Esophagus squamous epithelium (tissue), 5 donors: Measurements from ENCODE around the gene DOP1B. TPM values are rescaled to one million over a fixed set of nuclear protein-coding genes. Genes with fewer than 3 reads are reported as not detected.

Experiments used
- DNase-seq: peaks from one replicate; lab custom pipeline; 2025; lab: John Stamatoyannopoulos, UW
- H3K27ac ChIP-seq, 4 donors: fragments of 200-600 bp; sonication (generic); one replicate each; pipeline ENCODE4 v1.5.1; 2016 to 2019; ENCODE audit warnings: mild to moderate bottlenecking in 1 of 4
- H3K27me3 ChIP-seq, 4 donors: fragments of 200-600 bp; sonication (generic); 1 replicate in 3 of 4; 2 replicates in 1 of 4; pipeline versions ENCODE4 v1.5.1 to v1.6.0; 2017 to 2021; ENCODE audit warnings: antibody characterized with exemption in 1 of 4
- H3K36me3 ChIP-seq, 3 donors: fragments of 200-600 bp; sonication (generic); one replicate each; pipeline ENCODE4 v1.5.1; 2016 to 2019
- H3K4me1 ChIP-seq, 3 donors: fragments of 200-600 bp; sonication (generic); one replicate each; pipeline ENCODE4 v1.5.1; 2017 to 2019
- H3K4me3 ChIP-seq, 4 donors: fragments of 200-600 bp; sonication (generic); 1 replicate in 3 of 4; 2 replicates in 1 of 4; pipeline ENCODE4 v1.5.1; 2016 to 2019; ENCODE audit warnings: mild to moderate bottlenecking in 2 of 4, moderate library complexity in 1 of 4
- H3K9me3 ChIP-seq, 3 donors: fragments of 200-600 bp; sonication (generic); one replicate each; pipeline ENCODE4 v1.5.1; 2016 to 2019
- POLR2A ChIP-seq, 4 donors: fragments of 450-650 bp; IDR thresholded peaks; one replicate each; pipeline ENCODE4 v1.6.1; 2017; ENCODE audit warnings: antibody characterized with exemption in 4 of 4, mild to moderate bottlenecking in 4 of 4, moderate library complexity in 3 of 4
- WGBS, 2 donors: methylation state at CpG; one replicate each; pipeline ENCODE4 v1.1.5; 2018; 5-methylcytosine and 5-hydroxymethylcytosine counted together
- intact Hi-C: fragments of 100-400 bp; cut with DNase I; formaldehyde crosslinking; loops from one replicate; pipeline ENCODE4 v1.15.0; 2022
- total RNA-seq, 4 donors: library from RNA; depleted of rRNA; stranded (reverse); fragments of >200 nt; gene quantifications; one replicate each; pipeline ENCODE4 v1.1.0, GENCODE V29; 2016
- TF ChIP-seq, protein P1 (sequence below), 6 experiments: fragments of 450-650 bp in 4 of 6; fragments of 200-600 bp in 2 of 6; sonication (generic) in 2 of 6; IDR thresholded peaks; one replicate each; pipeline ENCODE4 v1.5.1; 2016 to 2019; ENCODE audit warnings: antibody characterized with exemption in 6 of 6, mild to moderate bottlenecking in 4 of 6, moderate library complexity in 4 of 6
- donor health status: DM: yes; HTN: yes; CAD: no.

The DOP1B gene
- total RNA-seq, 4 donors from 2014 or later, result 18.5 to 36.7 (median 26.2) TPM

DNA sequence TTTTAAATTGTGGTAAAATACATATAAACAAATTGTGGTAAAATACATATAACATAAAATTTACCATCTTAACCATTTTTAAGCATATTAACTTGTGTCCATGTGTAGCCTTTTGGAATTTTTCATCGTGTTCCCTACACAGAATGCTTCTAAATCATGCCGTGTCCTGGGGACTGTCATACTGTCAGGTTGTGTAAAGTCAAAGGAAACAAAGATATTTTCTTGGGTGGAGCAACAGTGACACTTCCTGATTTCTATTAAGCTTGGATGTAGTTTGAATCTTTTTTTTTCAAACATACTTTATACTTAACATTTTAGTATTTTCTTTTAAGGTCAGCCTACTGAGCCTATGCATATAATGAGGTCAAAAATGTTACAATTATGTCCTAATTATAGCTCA lies 32.3 kb downstream of the DOP1B start:
- TF ChIP-seq POLR2A (IDR thresholded peaks at IDR 0.05), result no peak
- TF ChIP-seq, protein P1, sequence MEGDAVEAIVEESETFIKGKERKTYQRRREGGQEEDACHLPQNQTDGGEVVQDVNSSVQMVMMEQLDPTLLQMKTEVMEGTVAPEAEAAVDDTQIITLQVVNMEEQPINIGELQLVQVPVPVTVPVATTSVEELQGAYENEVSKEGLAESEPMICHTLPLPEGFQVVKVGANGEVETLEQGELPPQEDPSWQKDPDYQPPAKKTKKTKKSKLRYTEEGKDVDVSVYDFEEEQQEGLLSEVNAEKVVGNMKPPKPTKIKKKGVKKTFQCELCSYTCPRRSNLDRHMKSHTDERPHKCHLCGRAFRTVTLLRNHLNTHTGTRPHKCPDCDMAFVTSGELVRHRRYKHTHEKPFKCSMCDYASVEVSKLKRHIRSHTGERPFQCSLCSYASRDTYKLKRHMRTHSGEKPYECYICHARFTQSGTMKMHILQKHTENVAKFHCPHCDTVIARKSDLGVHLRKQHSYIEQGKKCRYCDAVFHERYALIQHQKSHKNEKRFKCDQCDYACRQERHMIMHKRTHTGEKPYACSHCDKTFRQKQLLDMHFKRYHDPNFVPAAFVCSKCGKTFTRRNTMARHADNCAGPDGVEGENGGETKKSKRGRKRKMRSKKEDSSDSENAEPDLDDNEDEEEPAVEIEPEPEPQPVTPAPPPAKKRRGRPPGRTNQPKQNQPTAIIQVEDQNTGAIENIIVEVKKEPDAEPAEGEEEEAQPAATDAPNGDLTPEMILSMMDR (IDR thresholded peaks at IDR 0.05), result no peak
- H3K27me3 ChIP-seq, result no peaks in the 10 kb centered on the region
- DNase-seq, result no peak
- H3K9me3 ChIP-seq, result no peaks in the 10 kb centered on the region
- H3K4me3 ChIP-seq, result no peak overlapping the region
- peaks cover 22 to 84% (median 23%) of the 10 kb centered on the region in 3 donors for H3K4me1 ChIP-seq
- intact Hi-C loops, result no loop called here
- H3K27ac ChIP-seq, result peak overlapping the region in 3 of 4 donors; percentile 62 to 84 (median 80)
- H3K36me3 ChIP-seq, result peaks cover 0 to 24% (median 0%) of the 10 kb centered on the region in 3 donors
- 34 to 36% methylated on average over 2 of the region's 2 CpGs for WGBS, 2 donors

DNA sequence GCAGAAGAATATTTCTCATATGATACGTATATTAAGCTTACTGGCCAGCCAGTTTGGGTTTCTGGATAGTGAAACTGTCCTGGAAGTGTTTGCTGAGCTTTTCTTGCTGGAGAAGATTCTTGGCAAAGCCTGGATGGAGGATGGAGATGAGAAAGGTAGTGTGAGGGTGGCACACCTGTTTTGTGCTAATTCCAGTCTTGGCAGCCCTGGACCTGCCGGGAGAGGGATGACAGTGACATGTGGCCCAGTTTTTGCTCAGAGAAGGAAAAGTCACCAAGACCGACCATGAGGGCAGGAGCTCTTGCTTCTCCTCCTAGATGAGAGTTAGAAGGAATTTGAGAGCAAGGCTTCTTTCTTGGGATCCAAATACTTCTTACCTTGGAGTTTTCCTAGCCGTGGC lies 34.1 kb downstream of the DOP1B start:
- H3K4me3 ChIP-seq, result no peak overlapping the region
- TF ChIP-seq POLR2A (IDR thresholded peaks at IDR 0.05), result no peak
- TF ChIP-seq, protein P1 (IDR thresholded peaks at IDR 0.05), result no peak
- no peaks in the 10 kb centered on the region for H3K27me3 ChIP-seq
- no peaks in the 10 kb centered on the region for H3K9me3 ChIP-seq
- WGBS, 2 donors, result 75 to 88% methylated on average over 2 to 4 of the region's 4 CpGs
- intact Hi-C loops, result no loop called here
- H3K4me1 ChIP-seq, result peaks cover 22 to 96% (median 32%) of the 10 kb centered on the region in 3 donors
- H3K27ac ChIP-seq, result peak overlapping the region; percentile 2 to 84 (median 71)
- H3K36me3 ChIP-seq, result peaks cover 0 to 10% (median 0%) of the 10 kb centered on the region in 3 donors
- no peak for DNase-seq

DNA sequence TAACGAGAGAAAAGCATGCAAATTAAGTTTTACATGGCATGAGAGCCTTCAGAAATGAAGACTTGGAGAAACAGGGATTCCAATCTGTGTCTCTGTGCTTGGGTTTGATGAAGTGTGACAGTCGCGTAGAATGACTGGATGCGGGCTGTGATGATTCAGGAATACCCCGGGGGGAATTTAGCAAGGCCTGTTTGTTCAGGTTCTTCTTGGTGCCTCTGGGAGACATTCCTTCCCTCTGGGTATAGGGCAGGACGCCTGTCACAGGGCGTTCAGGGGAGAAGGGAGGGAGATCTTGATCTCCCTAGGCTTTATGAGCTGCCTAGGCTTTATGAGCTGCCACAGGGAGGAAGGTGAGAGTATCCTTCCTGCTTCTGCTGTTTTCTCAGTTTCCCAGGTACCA lies 36.6 kb downstream of the DOP1B start:
- Histone ChIP-seq H3K9me3 (no peaks in the 10 kb centered on the region), H3K4me3 (no peak overlapping the region), H3K27ac (peak overlapping the region; percentile 31 to 84 (median 54)), H3K27me3 (no peaks in the 10 kb centered on the region), H3K36me3 (no peaks in the 10 kb centered on the region), H3K4me1 (peaks cover 13 to 71% (median 26%) of the 10 kb centered on the region in 3 donors)
- WGBS, 2 donors, result 41 to 79% methylated on average over 7 of the region's 7 CpGs
- no peak for TF ChIP-seq POLR2A (IDR thresholded peaks at IDR 0.05)
- intact Hi-C loops, result no loop called here
- no peak for DNase-seq

DNA sequence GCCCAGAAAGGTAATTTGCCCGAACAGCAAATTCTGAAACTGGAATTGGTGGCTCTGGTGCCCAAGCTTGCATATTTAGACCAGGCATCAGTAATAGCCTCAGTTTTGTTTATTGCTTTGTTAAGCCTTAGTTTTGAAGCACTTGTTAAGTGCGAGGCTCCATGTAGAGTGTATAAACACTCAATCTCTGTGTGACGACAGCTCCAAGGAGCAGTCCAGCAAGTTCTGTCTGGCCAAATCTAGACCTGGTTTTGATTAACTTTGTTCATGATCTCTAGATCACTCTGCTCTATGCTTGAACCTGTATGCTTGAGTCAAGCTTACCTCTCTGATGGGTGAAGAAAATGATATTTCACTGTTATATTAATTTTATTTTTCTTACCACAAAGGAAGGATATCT lies 37.4 kb downstream of the DOP1B start:
- peak overlapping the region in 3 of 4 donors; percentile 41 to 84 (median 67) for H3K27ac ChIP-seq
- peaks cover 5 to 63% (median 22%) of the 10 kb centered on the region in 3 donors for H3K4me1 ChIP-seq
- DNase-seq, result no peak

DNA sequence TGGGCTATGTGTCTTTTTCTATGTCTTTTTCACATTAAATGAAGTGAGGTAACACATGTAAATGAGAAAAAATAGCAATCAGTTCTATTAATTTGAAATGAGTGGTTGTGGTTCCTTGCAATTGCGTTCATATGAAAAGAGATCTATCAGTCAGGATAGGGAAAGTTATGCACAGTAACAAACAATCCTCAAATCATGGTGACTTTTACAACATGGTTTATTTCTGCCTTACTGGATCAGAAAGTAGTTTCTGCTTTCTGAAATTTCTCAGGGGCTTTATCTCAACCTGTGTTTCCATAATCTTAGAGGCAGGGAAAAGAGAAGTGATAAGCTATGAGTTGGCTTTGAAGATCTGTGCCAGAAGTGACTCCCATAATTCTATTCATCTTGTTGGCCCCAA lies 39.0 kb downstream of the DOP1B start:
- peaks cover 0 to 47% (median 15%) of the 10 kb centered on the region in 3 donors for H3K4me1 ChIP-seq
- no peaks in the 10 kb centered on the region for H3K27me3 ChIP-seq
- TF ChIP-seq POLR2A (IDR thresholded peaks at IDR 0.05), result no peak
- TF ChIP-seq, protein P1 (IDR thresholded peaks at IDR 0.05), result no peak
- no peaks in the 10 kb centered on the region for H3K9me3 ChIP-seq
- peaks cover 0 to 22% (median 3%) of the 10 kb centered on the region in 3 donors for H3K36me3 ChIP-seq
- DNase-seq, result no peak
- WGBS, 2 donors, result 86 to 95% methylated on average over 1 of the region's 1 CpG
- no peak overlapping the region for H3K27ac ChIP-seq
- H3K4me3 ChIP-seq, result no peak overlapping the region
- intact Hi-C loops, result no loop called here

More for the DNA sequence above, 37.4 kb downstream of the DOP1B start:
- WGBS, 2 donors, result 58 to 62% methylated on average over 3 of the region's 3 CpGs
- Histone ChIP-seq H3K4me3 (no peak overlapping the region), H3K9me3 (no peaks in the 10 kb centered on the region), H3K27me3 (no peaks in the 10 kb centered on the region), H3K36me3 (peaks cover 0 to 6% (median 0%) of the 10 kb centered on the region in 3 donors)
- TF ChIP-seq, protein P1 (IDR thresholded peaks at IDR 0.05), result no peak
- TF ChIP-seq POLR2A (IDR thresholded peaks at IDR 0.05), result no peak
- intact Hi-C loops, result no loop called here
